ENCODE results near the gene WDR20.

WDR20 gene

GRCh38 chr14:102201353-102201738 lies 61.6 kb downstream of the WDR20 start:
- no peak for DNase-seq

GRCh38 chr14:102201776-102202175 lies 62.1 kb downstream of the WDR20 start:
- DNase-seq: no peak

- DNase-seq: no peak
Observed at GRCh38 chr14:102202944-102203343, 63.2 kb downstream of the WDR20 start.

GRCh38 chr14:102203382-102203781 lies 63.7 kb downstream of the WDR20 start:
- no peak for DNase-seq

- DNase-seq: no peak
Observed at GRCh38 chr14:102205560-102205959, 65.9 kb downstream of the WDR20 start.

GRCh38 chr14:102206918-102207317 lies 67.2 kb downstream of the WDR20 start:
- DNase-seq: no peak

GRCh38 chr14:102207831-102208365 lies 68.2 kb downstream of the WDR20 start:
- DNase-seq: no peak

- no peak for DNase-seq
Observed at GRCh38 chr14:102208741-102209140, 69.0 kb downstream of the WDR20 start.

- no peak for DNase-seq
Observed at GRCh38 chr14:102209224-102209966, 69.7 kb downstream of the WDR20 start.

- DNase-seq: no peak
Observed at GRCh38 chr14:102210421-102211042, 70.8 kb downstream of the WDR20 start.

- DNase-seq: no peak
Observed at GRCh38 chr14:102211240-102211639, 71.5 kb downstream of the WDR20 start.

GRCh38 chr14:102212356-102212755 lies 72.7 kb downstream of the WDR20 start:
- no peak for DNase-seq

- no peak for DNase-seq
Observed at GRCh38 chr14:102212845-102213244, 73.1 kb downstream of the WDR20 start.

- no peak for DNase-seq
Observed at GRCh38 chr14:102213470-102213869, 73.8 kb downstream of the WDR20 start.

GRCh38 chr14:102213984-102214658 lies 74.4 kb downstream of the WDR20 start:
- no peak for DNase-seq

- DNase-seq: no peak
Observed at GRCh38 chr14:102215071-102215470, 75.4 kb downstream of the WDR20 start.

- DNase-seq: no peak
Observed at GRCh38 chr14:102215576-102216250, 76.0 kb downstream of the WDR20 start.

GRCh38 chr14:102217399-102217798 lies 77.7 kb downstream of the WDR20 start:
- no peak for DNase-seq

- DNase-seq: no peak
Observed at GRCh38 chr14:102217987-102218421, 78.3 kb downstream of the WDR20 start.

- peak; percentile 24 for DNase-seq
Observed at GRCh38 chr14:102218688-102219087, 79.0 kb downstream of the WDR20 start.

GRCh38 chr14:102219316-102219715 lies 79.6 kb downstream of the WDR20 start:
- DNase-seq: no peak

GRCh38 chr14:102220031-102220430 lies 80.3 kb downstream of the WDR20 start:
- no peak for DNase-seq

- DNase-seq: no peak
Observed at GRCh38 chr14:102221026-102221425, 81.3 kb downstream of the WDR20 start.
